Kidney capillary endothelial cell (primary cell): Measurements from ENCODE around the gene COA8.

ENCODE experiments used
- DNase-seq: peaks from one replicate; pipeline ENCODE4 v3.0.0-alpha.2; 2018; ENCODE audit warnings: low spot score

COA8 gene

GRCh38 chr14:103537175-103537990 is 25.4 kb upstream of the COA8 start:
- no peak for DNase-seq

- DNase-seq: no peak
Measured at GRCh38 chr14:103538291-103539055, 24.3 kb upstream of the COA8 start.

GRCh38 chr14:103539056-103539825 is 23.5 kb upstream of the COA8 start:
- no peak for DNase-seq

- DNase-seq: no peak
Measured at GRCh38 chr14:103540821-103541708, 21.7 kb upstream of the COA8 start.

GRCh38 chr14:103541709-103542604 is 20.8 kb upstream of the COA8 start:
- DNase-seq: no peak

- DNase-seq: no peak
Measured at GRCh38 chr14:103542605-103543088, 20.1 kb upstream of the COA8 start.

GRCh38 chr14:103543140-103543539 is 19.6 kb upstream of the COA8 start:
- no peak for DNase-seq

GRCh38 chr14:103543721-103544387 is 18.9 kb upstream of the COA8 start:
- DNase-seq: no peak

GRCh38 chr14:103544388-103545218 is 18.2 kb upstream of the COA8 start:
- no peak for DNase-seq

GRCh38 chr14:103545219-103545914 is 17.4 kb upstream of the COA8 start:
- no peak for DNase-seq

GRCh38 chr14:103545915-103546651 is 16.7 kb upstream of the COA8 start:
- DNase-seq: no peak

GRCh38 chr14:103546652-103547454 is 15.9 kb upstream of the COA8 start:
- no peak for DNase-seq

GRCh38 chr14:103547455-103547940 is 15.3 kb upstream of the COA8 start:
- DNase-seq: no peak

- no peak for DNase-seq
Measured at GRCh38 chr14:103547941-103548462, 14.8 kb upstream of the COA8 start.

GRCh38 chr14:103548463-103549351 is 14.1 kb upstream of the COA8 start:
- no peak for DNase-seq
